HEK293 (cell line): ENCODE data around the gene SPINK2.

ENCODE experiments used
- CTCF ChIA-PET: fragments of 350-600 bp; formaldehyde crosslinking; extraction: SDS; loops from one replicate; lab custom pipeline; 2021; ENCODE audit warnings: antibody characterized with exemption; lab: Yijun Ruan, JAX
- POLR2A ChIA-PET: fragments of 300-600 bp; formaldehyde crosslinking; extraction: SDS; loops from one replicate; lab custom pipeline; 2020; ENCODE audit warnings: antibody characterized with exemption, inconsistent platforms; lab: Yijun Ruan, JAX
- H3K27ac ChIP-seq: fragments of 200-500 bp; sonication (Bioruptor generic); 2 replicates; pipeline ENCODE4 v1.5.1; 2014; ENCODE audit warnings: low read depth, low read length, control low read depth, inconsistent platforms; ENCODE audit errors: extremely low read depth
- H3K36me3 ChIP-seq, 2 experiments: fragments of 200-500 bp in 1 of 2; sonication (Bioruptor generic) in 1 of 2; 1 replicate in 1 of 2; 2 replicates in 1 of 2; pipeline ENCODE4 v1.5.1; 2014 to 2017; ENCODE audit warnings: inconsistent platforms in 2 of 2, low read length in 2 of 2; ENCODE audit not compliant: control insufficient read depth in 2 of 2, insufficient read depth in 1 of 2
- H3K4me1 ChIP-seq: fragments of 200-500 bp; sonication (Bioruptor generic); 2 replicates; pipeline ENCODE4 v1.5.1; 2014; ENCODE audit warnings: mild to moderate bottlenecking, low read length, inconsistent platforms; ENCODE audit not compliant: control insufficient read depth, insufficient read depth
- H3K4me3 ChIP-seq: 2 replicates; pipeline ENCODE4 v1.5.1; 2011; ENCODE audit warnings: low read depth, mild to moderate bottlenecking, control low read depth, low read length, moderate library complexity
- H3K9me3 ChIP-seq: fragments of 200-500 bp; sonication (Bioruptor generic); 2 replicates; pipeline ENCODE4 v1.5.1; 2014; ENCODE audit warnings: low read depth, low read length, inconsistent platforms; ENCODE audit not compliant: control insufficient read depth, insufficient read depth
- ELK4 ChIP-seq: IDR thresholded peaks from 2 replicates; pipeline ENCODE4 v1.6.1; 2011; ENCODE audit warnings: mild to moderate bottlenecking, low read depth, low read length, borderline replicate concordance
- GLIS2 ChIP-seq: fragments of 450-650 bp; formaldehyde crosslinking; IDR thresholded peaks from 2 replicates; pipeline ENCODE4 v1.5.1; 2016; ENCODE audit warnings: missing biosample characterization, missing genetic modification characterization
- KLF16 ChIP-seq: fragments of 450-650 bp; formaldehyde crosslinking; IDR thresholded peaks from 2 replicates; pipeline ENCODE4 v1.5.1; 2017; ENCODE audit warnings: missing biosample characterization, missing genetic modification characterization
- ZBTB11 ChIP-seq: fragments of 450-650 bp; formaldehyde crosslinking; conservative IDR thresholded peaks from 2 replicates; pipeline ENCODE4 v1.5.1; 2016; ENCODE audit warnings: low read depth, missing biosample characterization, missing genetic modification characterization
- ZFP37 ChIP-seq: fragments of 450-650 bp; formaldehyde crosslinking; IDR thresholded peaks from 2 replicates; pipeline ENCODE4 v1.5.1; 2016; ENCODE audit warnings: missing biosample characterization, missing genetic modification characterization
- ZNF174 ChIP-seq: fragments of 450-650 bp; formaldehyde crosslinking; IDR thresholded peaks from 2 replicates; pipeline ENCODE4 v1.5.0; 2017; ENCODE audit warnings: missing biosample characterization, mild to moderate bottlenecking, missing genetic modification characterization
- ZNF2 ChIP-seq: fragments of 450-650 bp; formaldehyde crosslinking; IDR thresholded peaks from 2 replicates; pipeline ENCODE4 v1.5.1; 2016; ENCODE audit warnings: missing biosample characterization, missing genetic modification characterization
- ZNF311 ChIP-seq: fragments of 450-650 bp; formaldehyde crosslinking; IDR thresholded peaks from 2 replicates; pipeline ENCODE4 v1.5.1; 2017; ENCODE audit warnings: missing biosample characterization, missing genetic modification characterization, borderline replicate concordance
- ZNF501 ChIP-seq: fragments of 450-650 bp; formaldehyde crosslinking; IDR thresholded peaks from 2 replicates; pipeline ENCODE4 v1.5.1; 2016; ENCODE audit warnings: missing biosample characterization, missing genetic modification characterization
- ZNF549 ChIP-seq: fragments of 450-650 bp; IDR thresholded peaks from 2 replicates; pipeline ENCODE4 v1.5.1; 2018; ENCODE audit warnings: missing biosample characterization, missing genetic modification characterization, mild to moderate bottlenecking, inconsistent platforms, moderate library complexity
- ZNF558 ChIP-seq: fragments of 450-650 bp; formaldehyde crosslinking; IDR thresholded peaks from 2 replicates; pipeline ENCODE4 v1.5.1; 2016; ENCODE audit warnings: missing biosample characterization, missing genetic modification characterization
- ZNF610 ChIP-seq: fragments of 450-650 bp; formaldehyde crosslinking; IDR thresholded peaks from 2 replicates; pipeline ENCODE4 v1.5.1; 2016; ENCODE audit warnings: missing biosample characterization, missing genetic modification characterization, borderline replicate concordance
- ZNF623 ChIP-seq: fragments of 450-650 bp; formaldehyde crosslinking; IDR thresholded peaks from 2 replicates; pipeline ENCODE4 v1.5.1; 2016; ENCODE audit warnings: missing biosample characterization, missing genetic modification characterization
- ZNF658 ChIP-seq: fragments of 450-650 bp; formaldehyde crosslinking; IDR thresholded peaks from 2 replicates; pipeline ENCODE4; 2016; ENCODE audit warnings: missing biosample characterization, missing genetic modification characterization
- ZNF664 ChIP-seq: fragments of 450-650 bp; formaldehyde crosslinking; IDR thresholded peaks from 2 replicates; pipeline ENCODE4 v1.5.1; 2016; ENCODE audit warnings: missing biosample characterization, missing genetic modification characterization
- ZNF701 ChIP-seq: fragments of 450-650 bp; formaldehyde crosslinking; IDR thresholded peaks from 2 replicates; pipeline ENCODE4 v1.5.1; 2016; ENCODE audit warnings: missing biosample characterization, missing genetic modification characterization
- ZNF768 ChIP-seq: fragments of 450-650 bp; formaldehyde crosslinking; IDR thresholded peaks from 2 replicates; pipeline ENCODE4 v1.5.1; 2018; ENCODE audit warnings: missing biosample characterization, mild to moderate bottlenecking, missing genetic modification characterization
- ZNF777 ChIP-seq: fragments of 450-650 bp; formaldehyde crosslinking; IDR thresholded peaks from 2 replicates; pipeline ENCODE4 v1.5.1; 2017; ENCODE audit warnings: missing biosample characterization, missing genetic modification characterization, borderline replicate concordance
- ZNF792 ChIP-seq: fragments of 450-650 bp; formaldehyde crosslinking; IDR thresholded peaks from 2 replicates; pipeline ENCODE4 v1.5.1; 2016; ENCODE audit warnings: missing biosample characterization, missing genetic modification characterization

Gene SPINK2

GRCh38 chr4:56799161-56799759 lies 22.2 kb downstream of the SPINK2 start:
- H3K4me1 ChIP-seq, result no peaks in the 10 kb centered on the region
- no peak overlapping the region for H3K4me3 ChIP-seq
- CTCF ChIA-PET, result interaction anchor here (0.7 to 2.4 kb wide), 9 partner anchors 11 to 1062 kb away, joined by 3 to 11 read pairs (median 3); no protein-coding TSS in a partner anchor
- POLR2A ChIA-PET, result no interaction called here
- TF ChIP-seq KLF16 (no peak), ZNF549 (tag by site-specific recombination) (no peak)
- TF ChIP-seq, all 188 proteins: peak for 0
- H3K27ac ChIP-seq, result no peak overlapping the region
- H3K36me3 ChIP-seq, result no peaks in the 10 kb centered on the region
- H3K9me3 ChIP-seq, result no peaks in the 10 kb centered on the region

GRCh38 chr4:56796211-56796610 lies 25.3 kb downstream of the SPINK2 start:
- Histone ChIP-seq H3K9me3 (no peaks in the 10 kb centered on the region), H3K4me1 (no peaks in the 10 kb centered on the region)
- TF ChIP-seq ZNF658 (tag by site-specific recombination) (no peak), ZNF701 (tag by site-specific recombination) (no peak), ZNF501 (no peak), ZNF311 (tag by site-specific recombination) (no peak), ZNF623 (tag by site-specific recombination) (no peak), ZBTB11 (no peak), ZNF558 (tag by site-specific recombination) (no peak), ZFP37 (tag by site-specific recombination) (no peak), ZNF549 (tag by site-specific recombination) (no peak), GLIS2 (tag by site-specific recombination) (no peak), ZNF777 (tag by site-specific recombination) (no peak), ZNF664 (tag by site-specific recombination) (no peak), ZNF2 (no peak), ZNF768 (tag by site-specific recombination) (no peak), ZNF174 (tag by site-specific recombination) (no peak), ZNF610 (tag by site-specific recombination) (no peak), ZNF792 (tag by site-specific recombination) (no peak)
- TF ChIP-seq, all 188 proteins: peak for 0
- Histone ChIP-seq H3K4me3 (no peak overlapping the region), H3K36me3 (no peaks in the 10 kb centered on the region), H3K27ac (no peak overlapping the region)
- POLR2A ChIA-PET, result no interaction called here
- CTCF ChIA-PET, result interaction anchor here (0.7 kb wide), 1 partner anchor 46 kb away, joined by 3 read pairs; no protein-coding TSS in a partner anchor

- peaks cover 5% of the 10 kb centered on the region for H3K4me1 ChIP-seq
- H3K36me3 ChIP-seq, result no peaks in the 10 kb centered on the region
- TF ChIP-seq ELK4, result no peak
- H3K9me3 ChIP-seq, result no peaks in the 10 kb centered on the region
- ChIA-PET CTCF (no interaction called here), POLR2A (no interaction called here)
- no peak overlapping the region for H3K4me3 ChIP-seq
- H3K27ac ChIP-seq, result no peak overlapping the region
Measured at GRCh38 chr4:56791316-56791715, 30.2 kb downstream of the SPINK2 start.
